ENCODE results near the gene DGCR6L.
"Not testable (repeated sequence)": the region's sequence is repeated elsewhere in the genome, so short reads cannot be mapped to it uniquely, and the experiment has no call there.

GRCh38 chr22:20308806-20309650 is 10.8 kb downstream of the DGCR6L start:
- TF ChIP-seq CTCF, POLR2A (IDR thresholded peaks at IDR 0.05): not testable (repeated sequence)

Measured in thyroid gland (tissue), 4 donors.